Neutrophil (primary cell): ENCODE measurements around the gene XAGE3.

ENCODE experiments used
- H3K27ac ChIP-seq: fragments of 200-600 bp; sonication (generic); 2 replicates; pipeline ENCODE4 v1.5.1; 2016; ENCODE audit warnings: mild to moderate bottlenecking, moderate library complexity
- H3K27me3 ChIP-seq: fragments of 200-600 bp; sonication (generic); 2 replicates; pipeline ENCODE4 v1.6.0; 2016; ENCODE audit warnings: mild to moderate bottlenecking
- H3K36me3 ChIP-seq: fragments of 200-600 bp; sonication (generic); 2 replicates; pipeline ENCODE4 v1.5.1; 2017
- H3K4me1 ChIP-seq, 2 experiments: fragments of 200-600 bp in 1 of 2; sonication (generic) in 1 of 2; 1 replicate in 1 of 2; 2 replicates in 1 of 2; pipeline versions ENCODE4 v1.5.1 to v1.6.1; 2013 to 2016; ENCODE audit warnings: low read depth in 1 of 2, low read length in 1 of 2, mild to moderate bottlenecking in 1 of 2, moderate library complexity in 1 of 2; ENCODE audit not compliant: control insufficient read depth in 1 of 2, insufficient read depth in 1 of 2
- H3K4me3 ChIP-seq, 2 experiments: fragments of 200-600 bp in 1 of 2; sonication (generic) in 1 of 2; 1 replicate in 1 of 2; 2 replicates in 1 of 2; pipeline ENCODE4 v1.5.1; 2013 to 2016; ENCODE audit warnings: low read depth in 1 of 2, low read length in 1 of 2, mild to moderate bottlenecking in 1 of 2, moderate library complexity in 1 of 2
- H3K9me3 ChIP-seq: fragments of 200-600 bp; sonication (generic); 2 replicates; pipeline ENCODE4 v1.5.1; 2016
- CTCF ChIP-seq: fragments of 200-600 bp; sonication (generic); IDR thresholded peaks from 2 replicates; pipeline ENCODE4 v1.5.1; 2016; ENCODE audit warnings: antibody characterized with exemption

The XAGE3 gene

DNA sequence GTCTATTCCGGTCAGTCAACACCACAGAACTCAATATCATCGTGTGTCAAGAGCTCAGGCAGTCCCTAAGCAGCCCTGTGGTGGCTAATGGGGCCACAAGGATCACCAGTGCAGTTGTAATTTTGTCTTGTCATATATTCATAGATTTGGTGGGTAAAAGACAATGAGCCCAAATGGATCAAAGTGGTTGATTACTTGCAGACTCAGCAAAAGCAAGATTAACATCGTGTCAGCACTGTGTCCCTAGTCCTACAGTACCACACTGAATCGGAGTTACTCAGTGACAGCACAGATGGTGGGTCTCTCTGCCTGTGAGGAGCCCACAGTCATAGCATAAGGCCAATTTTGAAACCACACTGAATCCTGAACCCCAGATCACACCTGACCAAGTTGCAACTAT is 48.1 kb downstream of the XAGE3 start:
- Histone ChIP-seq H3K4me1 (no peaks in the 10 kb centered on the region), H3K27ac (no peak overlapping the region), H3K4me3 (no peak overlapping the region), H3K27me3 (no peaks in the 10 kb centered on the region), H3K36me3 (no peaks in the 10 kb centered on the region), H3K9me3 (no peaks in the 10 kb centered on the region)
- no peak for TF ChIP-seq CTCF
